ENCODE results near the gene KCNQ5. TPM values are rescaled to one million over a fixed set of nuclear protein-coding genes. Genes with fewer than 3 reads are reported as not detected.

The KCNQ5 gene
- polyA plus RNA-seq, 1 donor (not counting 4 experiments of a cell fraction or from before 2014, with no cell fraction given), result 3.4 TPM

GRCh38 chr6:73076211-73076954, 454.5 kb downstream of the KCNQ5 start:
- dilution Hi-C loops (cut with MboI; ENCODE audit: extremely low pct_ligation_motif_present, low sequenced_read_pairs), result no loop called here
- no peak overlapping the region for H2AFZ ChIP-seq (ENCODE audit: control insufficient read depth, low read length)
- no peaks in the 10 kb centered on the region for H3K36me3 ChIP-seq (ENCODE audit: control insufficient read depth in 2 of 2, extremely low read depth in 1 of 2, insufficient read depth in 2 of 2, low read length in 2 of 2)
- no peaks in the 10 kb centered on the region for H3K9me3 ChIP-seq (ENCODE audit: control insufficient read depth, low read depth, low read length)
- no peak overlapping the region for H3K4me3 ChIP-seq (ENCODE audit: control insufficient read depth in 2 of 3, extremely low read depth in 1 of 3, insufficient read depth in 2 of 3, low read depth in 1 of 3, low read length in 3 of 3)
- no peaks in the 10 kb centered on the region for H3K79me2 ChIP-seq (ENCODE audit: control insufficient read depth, insufficient read depth, low read length)
- TF ChIP-seq EZH2 (IDR thresholded peaks at IDR 0.05; ENCODE audit: low read length), result no peak
- no peak for TF ChIP-seq CTCF (optimal IDR thresholded peaks at IDR 0.05 in 1 of 3, IDR thresholded peaks at IDR 0.05 in 1 of 3, conservative IDR thresholded peaks at IDR 0.05 in 1 of 3; ENCODE audit: extremely low read depth in 1 of 3, insufficient read depth in 2 of 3, low read length in 3 of 3)
- H3K9me1 ChIP-seq (ENCODE audit: control insufficient read depth, extremely low read depth, insufficient read depth, low read length), result no peaks in the 10 kb centered on the region
- no peak overlapping the region for H3K27ac ChIP-seq (ENCODE audit: control insufficient read depth, insufficient read depth, low read length)
- DNase-seq (ENCODE audit: low read depth, low spot score) (no peak), FAIRE-seq (no peak)
- no peak overlapping the region for H3K4me2 ChIP-seq (ENCODE audit: control insufficient read depth, extremely low read depth, insufficient read depth, low read depth, low read length)
- H3K9ac ChIP-seq (ENCODE audit: control insufficient read depth, extremely low read depth, insufficient read depth, low read length), result no peak overlapping the region
- peaks cover 3% of the 10 kb centered on the region for H3K4me1 ChIP-seq (ENCODE audit: control insufficient read depth, extremely low read depth, insufficient read depth, low read length)
- no peaks in the 10 kb centered on the region for H4K20me1 ChIP-seq (ENCODE audit: control insufficient read depth, extremely low read depth, insufficient read depth, low read length)
- no peaks in the 10 kb centered on the region for H3K27me3 ChIP-seq (ENCODE audit: control insufficient read depth, extremely low read depth, insufficient read depth, low read length)

GRCh38 chr6:73078333-73078862, 456.5 kb downstream of the KCNQ5 start:
- no peak overlapping the region for H3K4me2 ChIP-seq (ENCODE audit: control insufficient read depth, extremely low read depth, insufficient read depth, low read depth, low read length)
- no peak overlapping the region for H2AFZ ChIP-seq (ENCODE audit: control insufficient read depth, low read length)
- H3K9me1 ChIP-seq (ENCODE audit: control insufficient read depth, extremely low read depth, insufficient read depth, low read length), result no peaks in the 10 kb centered on the region
- no peak overlapping the region for H3K9ac ChIP-seq (ENCODE audit: control insufficient read depth, extremely low read depth, insufficient read depth, low read length)
- dilution Hi-C loops (cut with MboI; ENCODE audit: extremely low pct_ligation_motif_present, low sequenced_read_pairs), result no loop called here
- no peaks in the 10 kb centered on the region for H3K27me3 ChIP-seq (ENCODE audit: control insufficient read depth, extremely low read depth, insufficient read depth, low read length)
- no peak for DNase-seq (ENCODE audit: low read depth, low spot score)
- H3K9me3 ChIP-seq (ENCODE audit: control insufficient read depth, low read depth, low read length), result no peaks in the 10 kb centered on the region
- H4K20me1 ChIP-seq (ENCODE audit: control insufficient read depth, extremely low read depth, insufficient read depth, low read length), result no peaks in the 10 kb centered on the region
- FAIRE-seq, result no peak
- H3K36me3 ChIP-seq (ENCODE audit: control insufficient read depth in 2 of 2, extremely low read depth in 1 of 2, insufficient read depth in 2 of 2, low read length in 2 of 2), result no peaks in the 10 kb centered on the region
- no peak overlapping the region for H3K27ac ChIP-seq (ENCODE audit: control insufficient read depth, insufficient read depth, low read length)
- TF ChIP-seq CTCF (optimal IDR thresholded peaks at IDR 0.05 in 1 of 3, IDR thresholded peaks at IDR 0.05 in 1 of 3, conservative IDR thresholded peaks at IDR 0.05 in 1 of 3; ENCODE audit: extremely low read depth in 1 of 3, insufficient read depth in 2 of 3, low read length in 3 of 3) (no peak), EZH2 (IDR thresholded peaks at IDR 0.05; ENCODE audit: low read length) (no peak)
- H3K4me1 ChIP-seq (ENCODE audit: control insufficient read depth, extremely low read depth, insufficient read depth, low read length), result peaks cover 3% of the 10 kb centered on the region
- H3K4me3 ChIP-seq (ENCODE audit: control insufficient read depth in 2 of 3, extremely low read depth in 1 of 3, insufficient read depth in 2 of 3, low read depth in 1 of 3, low read length in 3 of 3), result no peak overlapping the region
- no peaks in the 10 kb centered on the region for H3K79me2 ChIP-seq (ENCODE audit: control insufficient read depth, insufficient read depth, low read length)

All from keratinocyte (primary cell).